Activated CD8-positive, alpha-beta T cell treated with anti-CD3 and anti-CD28 coated beads for 36 hours (primary cell): ENCODE measurements around the gene ZFHX3. TPM values are rescaled to one million over a fixed set of nuclear protein-coding genes. Genes with fewer than 3 reads are reported as not detected.
A peak's percentile ranks its signal among the peaks of the same experiment; 100 is the strongest.

ENCODE experiments used
- ATAC-seq: fragments of 200-7000 bp; cut with Tn5 transposase; one replicate; pipeline ENCODE4 v1.10.0; 2021; ENCODE audit warnings: mild to moderate bottlenecking, moderate library complexity
- CTCF ChIA-PET: fragments of 350-600 bp; sonication (Branson Sonifier 250); formaldehyde crosslinking; loops from one replicate; lab custom pipeline; 2021; ENCODE audit warnings: antibody characterized with exemption; lab: Charles Lee
- POLR2A ChIA-PET: fragments of 350-600 bp; sonication (Branson Sonifier 250); formaldehyde crosslinking; loops from one replicate; lab custom pipeline; 2021; ENCODE audit warnings: antibody characterized with exemption; lab: Charles Lee
- DNase-seq: peaks from one replicate; pipeline ENCODE4 v3.0.0-alpha.2; 2020
- H3K27ac Mint-ChIP-seq: one replicate; pipeline ENCODE4 v1.8.0; 2021; ENCODE audit warnings: mild to moderate bottlenecking, mixed read lengths
- H3K27me3 Mint-ChIP-seq: one replicate; pipeline ENCODE4 v1.8.0; 2021; ENCODE audit warnings: mixed read lengths
- H3K36me3 Mint-ChIP-seq: one replicate; pipeline ENCODE4 v1.8.0; 2021; ENCODE audit warnings: low read depth, mixed read lengths
- H3K4me1 Mint-ChIP-seq: one replicate; pipeline ENCODE4 v1.8.0; 2021; ENCODE audit warnings: low read depth, mixed read lengths
- H3K4me3 Mint-ChIP-seq: one replicate; pipeline ENCODE4 v1.8.0; 2021; ENCODE audit warnings: mild to moderate bottlenecking, moderate library complexity, mixed read lengths
- H3K9me3 Mint-ChIP-seq: one replicate; pipeline ENCODE4 v1.8.0; 2021; ENCODE audit warnings: mixed read lengths
- intact Hi-C: fragments of 100-400 bp; cut with micrococcal nuclease; formaldehyde crosslinking; loops from one replicate; pipeline ENCODE4 v1.10.0; 2022
- total RNA-seq, 2 experiments: library from RNA; stranded (reverse); gene quantifications; one replicate each; pipeline ENCODE4 v1.2.3, GENCODE V29; 2021
- TF ChIP-seq, protein P1 (sequence below): fragments of 200-600 bp; IDR thresholded peaks from one replicate; pipeline ENCODE4 v1.8.0; 2022; ENCODE audit warnings: antibody characterized with exemption, mild to moderate bottlenecking

ZFHX3 gene
- under 1 TPM; 0.16 to 0.25 TPM for total RNA-seq

- POLR2A ChIA-PET = no interaction called here
- Mint-ChIP-seq H3K27ac (no peak within 1 kb of the TSS), H3K4me3 (peak within 1 kb of the TSS; percentile 33), H3K27me3 (peaks cover 28% of the 10 kb centered on the region), H3K4me1 (peaks cover 4% of the 10 kb centered on the region), H3K36me3 (no peaks in the 10 kb centered on the region), H3K9me3 (no peaks in the 10 kb centered on the region)
- intact Hi-C loops = no loop called here
- ATAC-seq (peak; percentile 84), DNase-seq (peak; percentile 63)
- CTCF ChIA-PET = no interaction called here
- TF ChIP-seq, protein P1, sequence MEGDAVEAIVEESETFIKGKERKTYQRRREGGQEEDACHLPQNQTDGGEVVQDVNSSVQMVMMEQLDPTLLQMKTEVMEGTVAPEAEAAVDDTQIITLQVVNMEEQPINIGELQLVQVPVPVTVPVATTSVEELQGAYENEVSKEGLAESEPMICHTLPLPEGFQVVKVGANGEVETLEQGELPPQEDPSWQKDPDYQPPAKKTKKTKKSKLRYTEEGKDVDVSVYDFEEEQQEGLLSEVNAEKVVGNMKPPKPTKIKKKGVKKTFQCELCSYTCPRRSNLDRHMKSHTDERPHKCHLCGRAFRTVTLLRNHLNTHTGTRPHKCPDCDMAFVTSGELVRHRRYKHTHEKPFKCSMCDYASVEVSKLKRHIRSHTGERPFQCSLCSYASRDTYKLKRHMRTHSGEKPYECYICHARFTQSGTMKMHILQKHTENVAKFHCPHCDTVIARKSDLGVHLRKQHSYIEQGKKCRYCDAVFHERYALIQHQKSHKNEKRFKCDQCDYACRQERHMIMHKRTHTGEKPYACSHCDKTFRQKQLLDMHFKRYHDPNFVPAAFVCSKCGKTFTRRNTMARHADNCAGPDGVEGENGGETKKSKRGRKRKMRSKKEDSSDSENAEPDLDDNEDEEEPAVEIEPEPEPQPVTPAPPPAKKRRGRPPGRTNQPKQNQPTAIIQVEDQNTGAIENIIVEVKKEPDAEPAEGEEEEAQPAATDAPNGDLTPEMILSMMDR = no peak
Observed at GRCh38 chr16:73047536-73048291, at the start of gene ZFHX3. ZFHX3 (minus strand) TSS chr16:73048128; CDS start chr16:72960145, 87,983 bp downstream.

DNA sequence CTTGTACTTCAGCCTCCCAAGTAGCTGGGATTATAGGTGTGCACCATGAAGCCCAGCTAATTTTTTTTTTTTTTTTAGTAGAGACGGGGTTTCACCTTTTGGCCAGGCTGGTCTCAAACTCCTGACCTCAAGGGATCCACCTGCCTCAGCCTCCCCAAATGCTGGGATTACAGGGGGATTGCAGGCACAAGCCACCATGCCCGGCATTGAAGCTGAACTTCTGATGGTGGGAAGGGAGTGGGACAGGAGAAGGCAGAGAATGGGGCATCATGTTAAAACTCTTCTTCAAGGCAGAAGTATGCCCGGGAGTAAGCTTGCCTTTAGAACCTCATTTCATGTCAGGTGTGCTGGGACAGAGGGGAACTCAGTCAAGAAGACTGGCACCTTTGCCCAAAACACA, 48.6 kb upstream of the ZFHX3 start:
- H3K27me3 Mint-ChIP-seq = no peaks in the 10 kb centered on the region
- DNase-seq = no peak
- ChIA-PET CTCF (no interaction called here), POLR2A (no interaction called here)
- no peaks in the 10 kb centered on the region for H3K36me3 Mint-ChIP-seq
- intact Hi-C loops = no loop called here
- ATAC-seq = no peak
- no peak overlapping the region for H3K4me3 Mint-ChIP-seq
- TF ChIP-seq, protein P1 = no peak
- no peaks in the 10 kb centered on the region for H3K9me3 Mint-ChIP-seq
- H3K27ac Mint-ChIP-seq = no peak overlapping the region
- H3K4me1 Mint-ChIP-seq = no peaks in the 10 kb centered on the region

GRCh38 chr16:73095885-73096421, 48.0 kb upstream of the ZFHX3 start:
- no peaks in the 10 kb centered on the region for H3K4me1 Mint-ChIP-seq
- CTCF ChIA-PET = no interaction called here
- POLR2A ChIA-PET = no interaction called here

GRCh38 chr16:73095142-73095820, 47.4 kb upstream of the ZFHX3 start:
- intact Hi-C loops = no loop called here

More at GRCh38 chr16:73095885-73096421, 48.0 kb upstream of the ZFHX3 start:
- no peak overlapping the region for H3K4me3 Mint-ChIP-seq
- no peaks in the 10 kb centered on the region for H3K27me3 Mint-ChIP-seq
- H3K36me3 Mint-ChIP-seq = no peaks in the 10 kb centered on the region
- intact Hi-C loops = no loop called here
- TF ChIP-seq, protein P1 = no peak
- H3K9me3 Mint-ChIP-seq = no peaks in the 10 kb centered on the region
- DNase-seq (no peak), ATAC-seq (no peak)
- H3K27ac Mint-ChIP-seq = no peak overlapping the region

More at GRCh38 chr16:73095142-73095820, 47.4 kb upstream of the ZFHX3 start:
- POLR2A ChIA-PET = no interaction called here
- no peaks in the 10 kb centered on the region for H3K36me3 Mint-ChIP-seq
- no peak for ATAC-seq
- H3K9me3 Mint-ChIP-seq = no peaks in the 10 kb centered on the region
- H3K4me3 Mint-ChIP-seq = no peak overlapping the region
- DNase-seq = no peak
- no peak overlapping the region for H3K27ac Mint-ChIP-seq
- H3K4me1 Mint-ChIP-seq = no peaks in the 10 kb centered on the region
- TF ChIP-seq, protein P1 = no peak
- CTCF ChIA-PET = no interaction called here
- no peaks in the 10 kb centered on the region for H3K27me3 Mint-ChIP-seq
